Stomach (tissue), 4 donors: ENCODE results near the gene ZNF763.

Experiments used
- EP300 ChIP-seq: sonication (generic); formaldehyde crosslinking; IDR thresholded peaks from one replicate; pipeline ENCODE4 v1.6.1; 2017; ENCODE audit warnings: antibody characterized with exemption
- POLR2A ChIP-seq, 4 donors: fragments of 450-650 bp; IDR thresholded peaks; one replicate each; pipeline ENCODE4 v1.6.1; 2016; ENCODE audit warnings: antibody characterized with exemption in 4 of 4, control low read depth in 2 of 4, mild to moderate bottlenecking in 1 of 4, moderate library complexity in 1 of 4
- POLR2AphosphoS5 ChIP-seq, 3 donors: sonication (generic); formaldehyde crosslinking; IDR thresholded peaks; one replicate each; pipeline ENCODE4 v1.6.1; 2016; ENCODE audit warnings: antibody characterized with exemption in 3 of 3
- TF ChIP-seq, protein P1 (sequence below), 7 experiments: fragments of 450-650 bp in 4 of 7; fragments of 200-600 bp in 3 of 7; sonication (generic) in 3 of 7; IDR thresholded peaks; one replicate each; pipeline ENCODE4 v1.5.1; 2016 to 2019; ENCODE audit warnings: antibody characterized with exemption in 7 of 7, control low read depth in 2 of 7, mild to moderate bottlenecking in 1 of 7

DNA sequence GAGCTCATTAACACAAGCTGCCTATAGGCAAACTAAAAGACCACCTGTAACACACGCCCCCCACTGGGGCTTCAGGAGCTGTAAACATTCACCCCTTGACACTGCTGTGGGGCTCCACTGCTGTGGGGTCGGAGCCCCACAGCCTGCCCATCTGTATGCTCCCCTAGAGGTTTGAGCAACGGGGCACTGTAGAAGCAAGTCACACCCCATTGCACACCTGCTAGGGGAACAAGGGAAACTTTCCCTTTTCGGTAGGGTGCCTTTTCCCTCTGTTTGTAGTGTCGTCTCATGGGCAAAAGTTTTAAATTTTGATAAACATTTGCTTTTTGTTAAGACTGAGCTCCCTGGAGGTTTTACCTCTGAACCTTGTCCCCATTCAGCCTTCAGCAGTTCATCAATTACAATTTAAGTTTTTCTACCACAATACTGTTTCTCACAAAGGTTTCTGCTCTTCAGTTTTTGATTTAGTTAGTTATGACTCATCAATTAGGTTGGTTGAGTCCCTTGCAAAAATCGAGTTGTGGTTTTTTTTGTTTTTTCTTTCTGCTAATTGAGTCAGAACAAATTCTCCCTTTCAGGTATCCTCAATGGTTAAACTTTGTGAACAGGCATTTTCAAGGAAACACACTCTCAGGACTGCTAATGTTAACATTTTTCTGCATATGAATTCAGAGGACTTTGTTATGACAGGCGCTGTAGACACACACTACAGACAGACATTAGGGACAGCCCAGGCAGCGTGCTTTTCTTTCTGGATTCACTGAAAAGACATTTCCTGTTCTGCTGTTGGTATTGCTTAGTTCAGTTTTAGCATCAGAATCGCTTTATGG, 35.5 kb downstream of the ZNF763 start:
- TF ChIP-seq, protein P1, sequence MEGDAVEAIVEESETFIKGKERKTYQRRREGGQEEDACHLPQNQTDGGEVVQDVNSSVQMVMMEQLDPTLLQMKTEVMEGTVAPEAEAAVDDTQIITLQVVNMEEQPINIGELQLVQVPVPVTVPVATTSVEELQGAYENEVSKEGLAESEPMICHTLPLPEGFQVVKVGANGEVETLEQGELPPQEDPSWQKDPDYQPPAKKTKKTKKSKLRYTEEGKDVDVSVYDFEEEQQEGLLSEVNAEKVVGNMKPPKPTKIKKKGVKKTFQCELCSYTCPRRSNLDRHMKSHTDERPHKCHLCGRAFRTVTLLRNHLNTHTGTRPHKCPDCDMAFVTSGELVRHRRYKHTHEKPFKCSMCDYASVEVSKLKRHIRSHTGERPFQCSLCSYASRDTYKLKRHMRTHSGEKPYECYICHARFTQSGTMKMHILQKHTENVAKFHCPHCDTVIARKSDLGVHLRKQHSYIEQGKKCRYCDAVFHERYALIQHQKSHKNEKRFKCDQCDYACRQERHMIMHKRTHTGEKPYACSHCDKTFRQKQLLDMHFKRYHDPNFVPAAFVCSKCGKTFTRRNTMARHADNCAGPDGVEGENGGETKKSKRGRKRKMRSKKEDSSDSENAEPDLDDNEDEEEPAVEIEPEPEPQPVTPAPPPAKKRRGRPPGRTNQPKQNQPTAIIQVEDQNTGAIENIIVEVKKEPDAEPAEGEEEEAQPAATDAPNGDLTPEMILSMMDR (IDR thresholded peaks at IDR 0.05): no peak
- TF ChIP-seq POLR2A (IDR thresholded peaks at IDR 0.05) (no peak), EP300 (no peak), POLR2AphosphoS5 (IDR thresholded peaks at IDR 0.05) (no peak)
